Endothelial cell of umbilical vein (primary cell): ENCODE results near the gene USP28. TPM values are rescaled to one million over a fixed set of nuclear protein-coding genes. Genes with fewer than 3 reads are reported as not detected.

Experiments used
- BruUV-seq: library from RNA; stranded (reverse); fragments of 400-500 nt; replicated peaks from 2 replicates; lab custom pipeline; 2021; lab: Mats Ljungman, UMichigan
- CTCF ChIA-PET: fragments of 300-600, 350-600 bp; sonication (Branson Sonifier 250); formaldehyde crosslinking; loops from one replicate; lab custom pipeline; 2021; ENCODE audit warnings: antibody characterized with exemption, inconsistent platforms; lab: Charles Lee
- POLR2A ChIA-PET: fragments of 300-600, 350-600 bp; sonication (Branson Sonifier 250); formaldehyde crosslinking; loops from one replicate; lab custom pipeline; 2021; ENCODE audit warnings: antibody characterized with exemption, inconsistent platforms; lab: Charles Lee
- DNase-seq: peaks from one replicate; pipeline ENCODE4 v3.0.0-alpha.2; 2011; ENCODE audit warnings: low read depth, low spot score
- FAIRE-seq: peaks from 2 replicates; lab custom pipeline; 2011; peaks lifted over from hg19 to GRCh38; lab: Jason Lieb, UNC
- H2AFZ ChIP-seq: 2 replicates; pipeline ENCODE4 v1.6.0; 2012; ENCODE audit warnings: low read depth, low read length, control low read depth, inconsistent platforms
- H3K27ac ChIP-seq: 2 replicates; pipeline ENCODE4 v1.5.1; 2011; ENCODE audit warnings: low read depth, mild to moderate bottlenecking, control low read depth, low read length, moderate library complexity; ENCODE audit not compliant: insufficient read depth
- H3K27me3 ChIP-seq, 2 experiments: 2 replicates each; pipeline versions ENCODE4 v1.6.0 to v1.6.1; 2011; ENCODE audit warnings: low read length in 2 of 2, mixed read lengths in 1 of 2; ENCODE audit not compliant: control insufficient read depth in 2 of 2, insufficient read depth in 2 of 2
- H3K36me3 ChIP-seq, 2 experiments: 2 replicates in 1 of 2; 3 replicates in 1 of 2; pipeline ENCODE4 v1.5.1; 2011; ENCODE audit warnings: low read length in 2 of 2, mild to moderate bottlenecking in 1 of 2, moderate library complexity in 1 of 2; ENCODE audit not compliant: control insufficient read depth in 2 of 2, insufficient read depth in 2 of 2; ENCODE audit errors: extremely low read depth in 1 of 2
- H3K4me1 ChIP-seq: 3 replicates; pipeline ENCODE4 v1.5.1; 2011; ENCODE audit warnings: mild to moderate bottlenecking, low read length; ENCODE audit not compliant: control insufficient read depth, insufficient read depth; ENCODE audit errors: extremely low read depth
- H3K4me2 ChIP-seq: 2 replicates; pipeline ENCODE4 v1.6.1; 2011; ENCODE audit warnings: low read length, control low read depth, mixed read lengths; ENCODE audit not compliant: insufficient read depth
- H3K4me3 ChIP-seq, 3 experiments: fragments of 200-600 bp in 1 of 3; sonication (generic), shearing (Covaris generic) in 1 of 3; replicated peaks in 1 of 3; 2 replicates each; pipeline ENCODE4 v1.5.1; 2011 to 2016; ENCODE audit warnings: control low read depth in 3 of 3, low read length in 3 of 3, mild to moderate bottlenecking in 2 of 3, inconsistent platforms in 1 of 3, low read depth in 1 of 3, moderate library complexity in 1 of 3; ENCODE audit not compliant: insufficient read depth in 1 of 3
- H3K79me2 ChIP-seq: 2 replicates; pipeline ENCODE4 v1.6.0; 2012; ENCODE audit warnings: low read length, inconsistent platforms; ENCODE audit not compliant: control insufficient read depth, insufficient read depth
- H3K9ac ChIP-seq: replicated peaks from 2 replicates; pipeline ENCODE3; 2011; ENCODE audit warnings: low read length, control low read depth; ENCODE audit not compliant: insufficient read depth; ENCODE audit errors: extremely low read depth
- H3K9me1 ChIP-seq: replicated peaks from 3 replicates; pipeline ENCODE4 v1.6.0; 2011; ENCODE audit warnings: mild to moderate bottlenecking, low read length; ENCODE audit not compliant: control insufficient read depth, insufficient read depth; ENCODE audit errors: extremely low read depth
- H3K9me3 ChIP-seq: replicated peaks from 2 replicates; pipeline ENCODE4 v1.5.1; 2012; ENCODE audit warnings: low read length, inconsistent platforms; ENCODE audit not compliant: control insufficient read depth, insufficient read depth
- H4K20me1 ChIP-seq: replicated peaks from 2 replicates; pipeline ENCODE3; 2011; ENCODE audit warnings: mild to moderate bottlenecking, low read length; ENCODE audit not compliant: control insufficient read depth, insufficient read depth; ENCODE audit errors: extremely low read depth
- CTCF ChIP-seq, 2 donors: IDR thresholded peaks; 1 replicate in 1 of 2; 2 replicates in 1 of 2; pipeline ENCODE4 v1.5.1; 2011; ENCODE audit warnings: low read length in 2 of 2, mild to moderate bottlenecking in 2 of 2, moderate library complexity in 2 of 2, control low read depth in 1 of 2, inconsistent platforms in 1 of 2, low read depth in 1 of 2; ENCODE audit not compliant: insufficient read depth in 1 of 2; ENCODE audit errors: extremely low read depth in 1 of 2
- EZH2 ChIP-seq: IDR thresholded peaks from 2 replicates; pipeline ENCODE4 v1.6.1; 2012; ENCODE audit warnings: borderline replicate concordance, low read depth, mild to moderate bottlenecking, moderate library complexity, low read length, inconsistent platforms; ENCODE audit not compliant: severe bottlenecking
- FOS ChIP-seq: IDR thresholded peaks from 2 replicates; pipeline ENCODE4 v1.6.1; 2011; ENCODE audit warnings: mild to moderate bottlenecking, low read length, moderate library complexity, borderline replicate concordance; ENCODE audit not compliant: insufficient read depth
- GATA2 ChIP-seq: IDR thresholded peaks from 2 replicates; pipeline ENCODE4 v1.7.0; 2011; ENCODE audit warnings: low read depth, mild to moderate bottlenecking, moderate library complexity, mixed read lengths, low read length; ENCODE audit not compliant: insufficient read length, insufficient read depth
- JUN ChIP-seq: IDR thresholded peaks from 2 replicates; pipeline ENCODE4 v1.6.1; 2011; ENCODE audit warnings: borderline replicate concordance, low read depth; ENCODE audit not compliant: insufficient read length, insufficient read depth
- MYC ChIP-seq: IDR thresholded peaks from one replicate; pipeline ENCODE4 v1.6.1; 2011; ENCODE audit warnings: mild to moderate bottlenecking, low read depth, low read length
- POLR2A ChIP-seq: IDR thresholded peaks from 2 replicates; pipeline ENCODE4 v1.6.1; 2012; ENCODE audit warnings: low read depth, mild to moderate bottlenecking, control low read depth, low read length
- POLR2AphosphoS5 ChIP-seq: IDR thresholded peaks from 2 replicates; pipeline ENCODE4 v1.6.1; 2012; ENCODE audit warnings: low read depth, mild to moderate bottlenecking, control low read depth, low read length, moderate library complexity; ENCODE audit not compliant: insufficient read depth
- dilution Hi-C: fragments of 300-500 bp; cut with MboI; formaldehyde crosslinking; loops from one replicate; pipeline ENCODE4 v1.15.0; 2019; ENCODE audit warnings: low sequenced_read_pairs; ENCODE audit not compliant: extremely low pct_ligation_motif_present
- intact Hi-C: fragments of 100-400 bp; cut with micrococcal nuclease; formaldehyde crosslinking; loops from one replicate; pipeline ENCODE4 v1.10.0; 2022
- polyA plus RNA-seq, 4 experiments: library from polyadenylated mRNA; depleted of rRNA in 3 of 4; stranded (reverse) in 3 of 4; unstranded in 1 of 4; fragments of >200 nt; gene quantifications; 2 replicates each; pipeline versions ENCODE4 v1.2.1 to v1.2.3, GENCODE V29; 2011 to 2012; ENCODE audit warnings: missing spikeins in 1 of 4
- total RNA-seq: library from RNA; stranded (reverse); gene quantifications from 2 replicates; pipeline ENCODE4 v1.2.3, GENCODE V29; 2021
- TF ChIP-seq, protein P1 (sequence below): IDR thresholded peaks from 2 replicates; pipeline ENCODE4 v1.6.1; 2011; ENCODE audit not compliant: insufficient read depth, insufficient read length

The USP28 gene
- total and polyA plus RNA-seq, 2 donors (not counting 3 experiments of a cell fraction or from before 2014, with no cell fraction given), result 19.2 to 29.6 TPM

GRCh38 chr11:113847111-113847510 is 28.3 kb downstream of the USP28 start:
- no peak overlapping the region for H3K4me2 ChIP-seq
- FAIRE-seq (no peak), DNase-seq (no peak)
- CTCF ChIA-PET, result no interaction called here
- no peaks in the 10 kb centered on the region for H3K9me1 ChIP-seq
- H3K27me3 ChIP-seq, result no peaks in the 10 kb centered on the region
- TF ChIP-seq POLR2AphosphoS5 (no peak), JUN (no peak), POLR2A (no peak), MYC (no peak), CTCF (IDR thresholded peaks at IDR 0.05; ENCODE audit: extremely low read depth in 1 of 2, insufficient read depth in 1 of 2, low read depth in 1 of 2, low read length in 2 of 2) (no peak), FOS (no peak), GATA2 (no peak), EZH2 (no peak)
- TF ChIP-seq, protein P1, sequence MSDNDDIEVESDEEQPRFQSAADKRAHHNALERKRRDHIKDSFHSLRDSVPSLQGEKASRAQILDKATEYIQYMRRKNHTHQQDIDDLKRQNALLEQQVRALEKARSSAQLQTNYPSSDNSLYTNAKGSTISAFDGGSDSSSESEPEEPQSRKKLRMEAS, result no peak
- POLR2A ChIA-PET, result no interaction called here
- H3K4me3 ChIP-seq, result no peak overlapping the region
- H3K79me2 ChIP-seq, result no peaks in the 10 kb centered on the region
- dilution Hi-C loops (no loop called here), intact Hi-C loops (loop anchor here (2.0 kb wide), 1 partner anchor 18 kb away; no protein-coding TSS in a partner anchor)
- no peaks in the 10 kb centered on the region for H4K20me1 ChIP-seq
- H3K4me1 ChIP-seq, result no peaks in the 10 kb centered on the region
- H3K27ac ChIP-seq, result no peak overlapping the region
- no peak overlapping the region for H3K9ac ChIP-seq
- H3K36me3 ChIP-seq, result peaks cover 4 to 6% of the 10 kb centered on the region in 2 experiments
- no peaks in the 10 kb centered on the region for H3K9me3 ChIP-seq
- H2AFZ ChIP-seq, result no peak overlapping the region
- BruUV-seq, result no TSS peak
